WTC11 (cell line): Measurements from ENCODE around the gene CYYR1. TPM values are rescaled to one million over a fixed set of nuclear protein-coding genes. Genes with fewer than 3 reads are reported as not detected.

Experiments used
- ATAC-seq: fragments of 200-7000 bp; cut with Tn5 transposase; 2 replicates; pipeline ENCODE4 v1.10.0; 2021; ENCODE audit warnings: mild to moderate bottlenecking, moderate library complexity
- CTCF ChIA-PET: fragments of 300-600 bp; sonication (Branson Sonifier 250); formaldehyde crosslinking; loops from one replicate; lab custom pipeline; 2021; ENCODE audit warnings: antibody characterized with exemption; lab: Charles Lee
- POLR2A ChIA-PET: fragments of 350-600 bp; sonication (Branson Sonifier 250); formaldehyde crosslinking; loops from one replicate; lab custom pipeline; 2021; ENCODE audit warnings: antibody characterized with exemption; lab: Charles Lee
- DNase-seq: peaks from one replicate; pipeline ENCODE4 v3.0.0; 2021; ENCODE audit warnings: low spot score
- H3K27ac Mint-ChIP-seq: 2 replicates; pipeline ENCODE4 v1.8.0; 2021; ENCODE audit warnings: mixed read lengths
- H3K27me3 Mint-ChIP-seq: 2 replicates; pipeline ENCODE4 v1.8.0; 2021; ENCODE audit warnings: low read depth, mild to moderate bottlenecking, moderate library complexity, mixed read lengths
- H3K36me3 Mint-ChIP-seq: 2 replicates; pipeline ENCODE4 v1.8.0; 2021; ENCODE audit warnings: mixed read lengths
- H3K4me1 Mint-ChIP-seq: 2 replicates; pipeline ENCODE4 v1.8.0; 2022; ENCODE audit warnings: mixed read lengths
- H3K4me3 Mint-ChIP-seq: 2 replicates; pipeline ENCODE4 v1.8.0; 2021; ENCODE audit warnings: mild to moderate bottlenecking, moderate library complexity, mixed read lengths
- H3K9me3 Mint-ChIP-seq: 2 replicates; pipeline ENCODE4 v1.8.0; 2021; ENCODE audit warnings: mixed read lengths
- ATF6 ChIP-seq: sonication (generic); formaldehyde crosslinking; IDR thresholded peaks from 2 replicates; pipeline ENCODE4 v1.8.1; 2023; ENCODE audit warnings: mild to moderate bottlenecking, missing genetic modification reagents
- CTCF ChIP-seq: fragments of 200-600 bp; IDR thresholded peaks from 2 replicates; pipeline ENCODE4 v1.8.0; 2022; ENCODE audit warnings: antibody characterized with exemption
- ELF4 ChIP-seq: sonication (generic); formaldehyde crosslinking; IDR thresholded peaks from 2 replicates; pipeline ENCODE4 v1.8.1; 2022; ENCODE audit warnings: low read depth, mild to moderate bottlenecking, moderate library complexity, missing genetic modification reagents
- GABPB1 ChIP-seq: sonication (generic); formaldehyde crosslinking; IDR thresholded peaks from 2 replicates; pipeline ENCODE4 v1.8.1; 2023; ENCODE audit warnings: mild to moderate bottlenecking, missing genetic modification reagents
- GRHL2 ChIP-seq: fragments of 250-450 bp; sonication (Bioruptor Pico); IDR thresholded peaks from 2 replicates; pipeline ENCODE4 v1.8.0; 2022; ENCODE audit warnings: mild to moderate bottlenecking, moderate library complexity; ENCODE audit not compliant: insufficient replicate concordance, severe bottlenecking
- IRF1 ChIP-seq: sonication (generic); formaldehyde crosslinking; IDR thresholded peaks from 2 replicates; pipeline ENCODE4 v1.8.0; 2023; ENCODE audit warnings: missing genetic modification reagents
- IRF2 ChIP-seq: sonication (generic); formaldehyde crosslinking; IDR thresholded peaks from 2 replicates; pipeline ENCODE4 v1.8.0; 2022; ENCODE audit warnings: low read depth, missing genetic modification reagents, borderline replicate concordance
- JUN ChIP-seq: sonication (generic); formaldehyde crosslinking; IDR thresholded peaks from 2 replicates; pipeline ENCODE4 v1.8.0; 2023; ENCODE audit warnings: mild to moderate bottlenecking, missing genetic modification reagents
- MAX ChIP-seq: sonication (generic); formaldehyde crosslinking; IDR thresholded peaks from 2 replicates; pipeline ENCODE4 v1.8.0; 2022; ENCODE audit warnings: mild to moderate bottlenecking, missing genetic modification reagents
- MXD4 ChIP-seq: fragments of 250-450 bp; sonication (Bioruptor Pico); IDR thresholded peaks from 2 replicates; pipeline ENCODE4 v1.8.0; 2021; ENCODE audit warnings: mild to moderate bottlenecking, moderate library complexity, borderline replicate concordance
- MYBL2 ChIP-seq: sonication (generic); formaldehyde crosslinking; IDR thresholded peaks from 2 replicates; pipeline ENCODE4 v1.8.1; 2023; ENCODE audit warnings: mild to moderate bottlenecking, moderate library complexity, missing genetic modification reagents
- NR2C2 ChIP-seq: sonication (generic); formaldehyde crosslinking; IDR thresholded peaks from 2 replicates; pipeline ENCODE4 v1.8.0; 2022; ENCODE audit warnings: mild to moderate bottlenecking, missing genetic modification reagents
- NR3C1 ChIP-seq: sonication (generic); formaldehyde crosslinking; conservative IDR thresholded peaks from 2 replicates; pipeline ENCODE4 v1.8.1; 2023; ENCODE audit warnings: low read depth, mild to moderate bottlenecking, missing genetic modification reagents
- OVOL2 ChIP-seq: fragments of 250-450 bp; sonication (Bioruptor Pico); IDR thresholded peaks from 2 replicates; pipeline ENCODE4 v1.9.0; 2021; ENCODE audit warnings: mild to moderate bottlenecking, borderline replicate concordance
- SP1 ChIP-seq: sonication (generic); formaldehyde crosslinking; conservative IDR thresholded peaks from 2 replicates; pipeline ENCODE4 v1.8.1; 2022; ENCODE audit warnings: missing genetic modification reagents
- TEAD1 ChIP-seq: sonication (generic); formaldehyde crosslinking; IDR thresholded peaks from 2 replicates; pipeline ENCODE4 v1.8.0; 2022; ENCODE audit warnings: mild to moderate bottlenecking, missing genetic modification reagents
- ZBTB43 ChIP-seq: sonication (generic); formaldehyde crosslinking; IDR thresholded peaks from 2 replicates; pipeline ENCODE4 v1.8.1; 2023; ENCODE audit warnings: mild to moderate bottlenecking, missing genetic modification reagents
- ZMAT4 ChIP-seq: fragments of 250-450 bp; sonication (Bioruptor Pico); IDR thresholded peaks from 2 replicates; pipeline ENCODE4 v1.9.0; 2021; ENCODE audit warnings: mild to moderate bottlenecking
- ZNF121 ChIP-seq: sonication (generic); formaldehyde crosslinking; IDR thresholded peaks from 2 replicates; pipeline ENCODE4 v1.8.0; 2023; ENCODE audit warnings: missing genetic modification reagents
- ZSCAN18 ChIP-seq: fragments of 250-450 bp; sonication (Bioruptor Pico); IDR thresholded peaks from 2 replicates; pipeline ENCODE4 v2.1.2; 2022; ENCODE audit warnings: mild to moderate bottlenecking, moderate library complexity
- total RNA-seq: library from RNA; stranded (reverse); gene quantifications from 3 replicates; pipeline ENCODE4 v1.2.3, GENCODE V29; 2021

The CYYR1 gene
- total RNA-seq, 1 experiment from 2014 or later = 29.3 TPM

- Mint-ChIP-seq H3K4me1 (peaks cover 15% of the 10 kb centered on the region), H3K4me3 (no peak overlapping the region), H3K27ac (peak overlapping the region; percentile 63), H3K36me3 (peaks cover 37% of the 10 kb centered on the region), H3K27me3 (no peaks in the 10 kb centered on the region), H3K9me3 (peaks cover 6% of the 10 kb centered on the region)
- TF ChIP-seq ZSCAN18 (CRISPR knock-in tag) = no peak
- TF ChIP-seq SP1 (CRISPR knock-in tag) = no peak
- TF ChIP-seq MAX (CRISPR knock-in tag) = no peak
- no peak for TF ChIP-seq TEAD1
- TF ChIP-seq ZBTB43 = no peak
- no peak for TF ChIP-seq NR2C2 (CRISPR knock-in tag)
- ChIA-PET CTCF (no interaction called here), POLR2A (no interaction called here)
- DNase-seq = no peak
- ATAC-seq = no peak
Observed at GRCh38 chr21:26565111-26565510, 8.0 kb downstream of the CYYR1 start.

- ChIA-PET POLR2A (no interaction called here), CTCF (no interaction called here)
- Mint-ChIP-seq H3K27ac (no peak overlapping the region), H3K4me3 (no peak overlapping the region), H3K9me3 (peaks cover 3% of the 10 kb centered on the region), H3K36me3 (peaks cover 39% of the 10 kb centered on the region), H3K27me3 (no peaks in the 10 kb centered on the region)
- ATAC-seq = no peak
- no peak for TF ChIP-seq ZNF121
- TF ChIP-seq MXD4 = no peak
- TF ChIP-seq GRHL2 (CRISPR knock-in tag) = no peak
- TF ChIP-seq IRF2 (CRISPR knock-in tag) = no peak
- TF ChIP-seq, all 79 proteins: peak for 0
- peaks cover 9% of the 10 kb centered on the region for H3K4me1 Mint-ChIP-seq
- no peak for DNase-seq
Observed at GRCh38 chr21:26563856-26564503, 9.1 kb downstream of the CYYR1 start.

- no peaks in the 10 kb centered on the region for H3K27me3 Mint-ChIP-seq
- ChIA-PET POLR2A (interaction anchor here (0.5 kb wide), 1 partner anchor 71 kb away, joined by 5 read pairs; no protein-coding TSS in a partner anchor), CTCF (no interaction called here)
- H3K36me3 Mint-ChIP-seq = peaks cover 37% of the 10 kb centered on the region
- peaks cover 6% of the 10 kb centered on the region for H3K9me3 Mint-ChIP-seq
- ATAC-seq (no peak), DNase-seq (no peak)
- H3K4me3 Mint-ChIP-seq = no peak overlapping the region
- TF ChIP-seq NR3C1 (no peak), JUN (CRISPR knock-in tag) (no peak)
- TF ChIP-seq, all 79 proteins: peak for 0
- no peaks in the 10 kb centered on the region for H3K4me1 Mint-ChIP-seq
- H3K27ac Mint-ChIP-seq = no peak overlapping the region
Observed at GRCh38 chr21:26560612-26561011, 12.5 kb downstream of the CYYR1 start.

GRCh38 chr21:26559099-26559498 lies 14.0 kb downstream of the CYYR1 start:
- H3K4me1 Mint-ChIP-seq = no peaks in the 10 kb centered on the region
- H3K27ac Mint-ChIP-seq = no peak overlapping the region
- ChIA-PET POLR2A (no interaction called here), CTCF (no interaction called here)
- no peak overlapping the region for H3K4me3 Mint-ChIP-seq
- no peak for ATAC-seq
- H3K9me3 Mint-ChIP-seq = peaks cover 6% of the 10 kb centered on the region
- no peak for DNase-seq
- H3K27me3 Mint-ChIP-seq = no peaks in the 10 kb centered on the region
- H3K36me3 Mint-ChIP-seq = peaks cover 31% of the 10 kb centered on the region
- TF ChIP-seq ELF4 (no peak), IRF1 (no peak), NR2C2 (CRISPR knock-in tag) (no peak), ZBTB43 (no peak), CTCF (no peak), MYBL2 (CRISPR knock-in tag) (no peak), ATF6 (CRISPR knock-in tag) (no peak), ZMAT4 (CRISPR knock-in tag) (no peak), OVOL2 (no peak), GABPB1 (CRISPR knock-in tag) (no peak), GRHL2 (CRISPR knock-in tag) (no peak)
